GM12891 (cell line): ENCODE measurements around the gene PTDSS2.

Source experiments
- DNase-seq: peaks from one replicate; pipeline ENCODE4 v3.0.0; 2011; ENCODE audit warnings: low spot score; ENCODE audit not compliant: insufficient read length
- FAIRE-seq: peaks from 2 replicates; lab custom pipeline; 2011; peaks lifted over from hg19 to GRCh38; lab: Jason Lieb, UNC
- PAX5 ChIP-seq: IDR thresholded peaks from 2 replicates; pipeline ENCODE4 v1.6.1; 2011; ENCODE audit warnings: low read length, moderate library complexity, mild to moderate bottlenecking; ENCODE audit not compliant: insufficient read depth, severe bottlenecking
- POLR2A ChIP-seq: IDR thresholded peaks from 2 replicates; pipeline ENCODE4 v1.6.1; 2011; ENCODE audit warnings: low read depth, low read length, control low read depth
- POLR2AphosphoS5 ChIP-seq: IDR thresholded peaks from 2 replicates; pipeline ENCODE4 v1.6.1; 2011; ENCODE audit warnings: low read depth, low read length, control low read depth
- POU2F2 ChIP-seq: IDR thresholded peaks from 2 replicates; pipeline ENCODE4 v1.6.1; 2011; ENCODE audit warnings: low read depth, mild to moderate bottlenecking, control low read depth, low read length, moderate library complexity
- SPI1 ChIP-seq: IDR thresholded peaks from 2 replicates; pipeline ENCODE4 v1.6.1; 2011; ENCODE audit warnings: low read depth, low read length, control low read depth
- TAF1 ChIP-seq: IDR thresholded peaks from 2 replicates; pipeline ENCODE4 v1.6.1; 2011; ENCODE audit warnings: low read depth, low read length, control low read depth

Gene PTDSS2

DNA sequence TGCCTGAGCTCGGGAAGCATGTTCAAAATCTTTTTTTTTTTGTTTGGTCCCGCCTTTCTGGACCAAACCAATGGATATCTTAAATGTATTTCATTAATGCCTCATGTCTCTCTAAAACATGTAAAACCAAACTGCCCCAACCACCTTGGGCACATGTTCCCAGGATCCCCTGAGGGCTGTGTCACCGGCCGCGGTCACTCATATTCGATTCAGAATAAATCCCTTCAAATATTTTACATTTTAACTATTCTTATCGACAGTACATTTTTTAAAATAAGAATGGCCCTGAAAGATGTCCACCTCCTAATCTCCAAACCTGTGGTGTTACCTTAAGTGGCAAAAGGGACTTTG is 54.9 kb downstream of the PTDSS2 start:
- no peak for TF ChIP-seq POLR2A
- TF ChIP-seq POU2F2 = no peak
- no peak for TF ChIP-seq POLR2AphosphoS5
- no peak for TF ChIP-seq TAF1
- TF ChIP-seq PAX5 = no peak
- TF ChIP-seq SPI1 = no peak
- no peak for DNase-seq
- peak; percentile 23 for FAIRE-seq

DNA sequence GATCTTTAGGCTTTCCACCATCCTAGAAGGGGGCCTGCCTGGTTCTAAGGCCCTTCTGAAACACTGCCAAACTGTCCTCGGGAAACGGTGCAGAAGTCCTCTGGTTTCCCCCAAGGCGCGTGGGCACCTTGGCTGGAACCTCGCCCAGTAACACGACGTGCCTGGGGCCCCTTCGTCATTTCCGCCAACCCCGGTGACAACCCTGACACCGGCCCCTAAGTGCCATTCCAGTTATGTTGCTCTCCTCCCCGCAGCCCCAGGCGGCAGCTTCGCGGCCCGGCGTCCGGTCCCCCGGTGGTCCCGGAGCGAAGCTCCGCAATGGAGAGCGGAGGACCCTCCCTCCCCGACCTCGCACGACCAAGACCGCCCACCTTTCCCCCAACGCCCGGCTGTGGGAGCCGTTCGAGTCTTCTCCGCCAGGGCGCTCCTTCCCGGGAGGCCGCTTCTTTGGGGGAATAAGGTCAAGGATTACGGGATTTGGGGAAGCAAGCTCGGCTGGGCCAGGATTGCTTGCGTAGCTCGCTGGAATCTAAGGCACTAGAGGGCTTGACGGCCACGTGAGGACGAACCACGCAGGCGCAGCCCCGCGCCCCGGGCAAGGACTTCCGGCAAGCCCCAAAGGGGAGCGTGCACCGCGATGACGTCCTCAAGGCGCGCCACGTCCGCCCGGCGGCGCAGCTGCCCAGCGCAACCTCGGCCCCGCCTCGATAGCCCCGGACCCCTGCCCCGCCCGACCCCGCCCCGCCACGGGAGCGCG is 56.3 kb downstream of the PTDSS2 start:
- FAIRE-seq (peak; percentile 100), DNase-seq (peak; percentile 99)
- TF ChIP-seq SPI1 = no peak
- no peak for TF ChIP-seq PAX5
- TF ChIP-seq POLR2AphosphoS5 = peak; percentile 87
- TF ChIP-seq POLR2A = peak; percentile 93
- TF ChIP-seq POU2F2 = peak; percentile 49; the same call in 1 of the 2 replicates
- TF ChIP-seq TAF1 = 0 out of 2 replicates have a peak, but pooled peaks have one; percentile 62

DNA sequence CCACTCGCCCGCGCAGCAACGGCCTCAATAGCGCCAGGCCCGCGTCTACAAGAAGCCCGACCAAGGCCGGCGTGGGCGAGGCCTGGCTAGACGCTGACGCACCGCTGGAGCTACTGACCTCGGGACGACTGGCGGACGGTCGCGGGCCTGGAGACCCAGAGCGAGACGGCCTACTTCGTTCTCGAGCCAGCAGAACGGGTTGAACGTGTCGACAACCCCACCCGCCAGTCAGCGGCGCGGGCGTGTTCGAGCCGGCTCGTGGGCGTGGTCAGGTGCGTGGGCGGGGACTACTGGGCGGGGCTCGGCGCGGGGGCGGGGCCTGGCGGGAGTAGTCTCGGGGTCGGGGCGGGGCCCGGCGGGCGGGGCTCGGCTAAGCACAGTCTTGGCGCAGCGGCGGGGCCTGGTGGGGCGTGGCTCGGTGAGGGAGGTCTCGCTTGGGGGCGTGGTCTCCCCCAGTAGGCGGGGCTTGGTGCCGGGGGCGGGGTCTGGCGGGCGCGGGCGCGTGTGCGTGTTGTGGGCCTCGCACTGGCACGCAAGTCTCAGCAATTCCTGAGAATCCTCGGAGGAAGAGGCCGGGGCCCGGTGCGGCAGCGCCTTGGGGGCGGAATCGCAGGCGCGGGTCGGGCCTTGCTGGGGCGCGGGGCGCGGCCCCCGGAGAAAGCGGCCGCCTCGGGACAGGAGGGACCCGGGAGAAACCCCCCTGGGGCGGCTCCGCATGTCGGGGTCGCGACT is 57.1 kb downstream of the PTDSS2 start, which contains the start of gene RNH1:
RNH1 (minus strand) TSS at position 248 of the 732 bp plus-strand sequence. CDS start 5,080 bp downstream, outside the sequence.
- peak; percentile 98 for DNase-seq
- peak; percentile 54; the same call in 1 of the 2 replicates for TF ChIP-seq POLR2AphosphoS5
- 0 out of 2 replicates have a peak, but pooled peaks have one; percentile 24 for TF ChIP-seq POU2F2
- no peak for TF ChIP-seq PAX5
- FAIRE-seq = no peak

DNA sequence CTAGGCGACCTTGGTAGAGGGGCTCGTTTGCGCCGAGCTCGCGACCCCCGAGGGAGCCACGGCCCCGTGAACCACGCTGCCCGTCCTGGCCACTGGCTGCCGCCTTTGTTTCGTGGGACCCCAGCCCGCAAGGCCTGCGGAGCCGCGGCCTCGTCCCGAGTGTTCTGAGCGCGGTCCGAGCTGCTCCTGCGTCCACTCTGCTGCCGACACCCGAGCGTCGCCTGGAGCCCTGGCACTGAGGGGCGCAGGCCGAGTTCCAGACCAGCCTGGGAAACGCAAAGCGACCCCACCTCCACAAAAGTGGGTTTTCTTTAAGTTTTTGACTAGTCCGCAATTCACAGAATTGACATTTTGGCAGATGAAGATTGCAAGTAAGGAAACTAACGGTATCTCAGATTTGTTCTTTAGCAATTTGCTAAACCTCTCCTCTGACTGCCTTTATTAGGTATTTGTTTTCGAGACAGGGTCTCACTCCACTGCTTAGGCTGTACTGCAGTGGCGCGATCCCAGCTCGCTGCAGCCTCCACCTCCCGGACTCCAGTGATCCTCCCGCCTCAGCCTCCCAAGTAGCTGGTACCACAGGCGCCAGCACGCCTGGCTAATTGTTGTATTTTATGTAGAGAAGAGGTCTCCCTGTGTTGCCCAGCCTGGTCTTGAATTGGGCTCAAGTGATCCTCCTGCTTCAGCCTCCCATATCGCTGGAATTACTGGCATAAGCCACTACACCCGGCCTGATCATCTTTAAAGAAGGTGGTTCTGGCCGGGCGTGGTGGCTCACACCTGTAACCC is 57.8 kb downstream of the PTDSS2 start:
- FAIRE-seq = peak; percentile 20
- TF ChIP-seq TAF1 = no peak
- TF ChIP-seq POLR2AphosphoS5 = no peak
- no peak for TF ChIP-seq POLR2A
- TF ChIP-seq POU2F2 = no peak
- no peak for TF ChIP-seq SPI1
- TF ChIP-seq PAX5 = no peak
- DNase-seq = no peak

DNA sequence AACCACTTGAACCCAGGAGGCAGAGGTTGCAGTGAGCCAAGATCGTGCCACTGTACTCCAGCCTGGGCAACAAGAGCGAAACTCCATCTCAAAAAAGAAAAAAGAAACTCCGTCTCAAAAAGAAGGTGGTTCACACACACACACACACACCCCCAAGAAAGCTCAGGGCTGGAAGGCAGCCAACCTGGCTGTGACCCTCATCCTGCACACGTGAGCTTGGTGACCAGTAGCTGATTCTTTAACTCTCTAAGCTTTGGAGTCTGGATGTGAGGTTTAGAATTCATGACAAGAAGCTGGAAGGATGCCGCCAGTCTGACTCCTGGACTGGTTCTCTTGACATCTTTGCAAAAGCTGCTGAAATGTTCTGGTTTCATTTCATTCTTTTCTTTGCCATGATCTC is 58.9 kb downstream of the PTDSS2 start:
- FAIRE-seq (no peak), DNase-seq (no peak)
- TF ChIP-seq TAF1 (no peak), POU2F2 (no peak), PAX5 (no peak), SPI1 (no peak)

DNA sequence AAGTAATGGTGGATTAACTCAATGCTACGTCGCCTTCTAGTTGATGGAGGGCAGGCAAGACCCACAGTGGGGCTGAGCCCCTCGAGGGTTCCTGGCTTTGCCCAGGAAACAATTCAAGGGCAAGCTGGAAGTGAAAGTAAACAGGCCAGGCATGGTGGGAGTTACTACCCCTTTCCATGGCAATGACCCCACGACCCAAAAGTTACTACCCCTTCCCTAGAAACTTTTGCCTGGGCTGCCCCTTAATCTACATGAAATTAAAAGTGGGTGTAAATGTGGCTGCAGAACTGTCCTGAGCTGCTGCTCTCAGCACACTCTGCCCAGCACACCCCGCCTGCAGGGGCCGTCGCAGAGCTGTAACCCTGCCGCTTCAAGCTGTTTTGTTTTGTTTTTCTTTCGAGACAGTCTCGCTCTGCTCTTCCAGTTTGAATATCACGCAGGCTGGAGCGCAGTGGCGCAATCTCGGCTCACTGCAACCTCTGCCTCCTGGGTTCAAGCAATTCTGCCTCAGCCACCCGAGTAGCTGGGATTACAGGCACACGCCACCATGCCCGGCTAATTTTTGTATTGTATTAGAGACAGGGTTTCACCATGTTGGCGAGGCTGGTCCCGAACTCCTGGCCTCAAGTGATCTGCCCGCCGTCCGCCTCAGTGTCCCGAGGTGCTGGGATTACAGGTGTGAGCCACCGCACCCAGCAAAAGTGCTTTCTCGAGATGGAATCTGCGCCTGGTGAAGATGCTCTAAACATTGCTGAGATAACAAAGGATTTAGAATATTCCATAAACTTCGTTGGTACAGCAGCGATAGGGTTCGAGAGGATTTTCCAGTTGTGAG is 62.9 kb downstream of the PTDSS2 start:
- no peak for FAIRE-seq
- DNase-seq = no peak
- TF ChIP-seq POLR2A (no peak), TAF1 (no peak), POLR2AphosphoS5 (no peak), SPI1 (no peak), POU2F2 (no peak), PAX5 (no peak)

DNA sequence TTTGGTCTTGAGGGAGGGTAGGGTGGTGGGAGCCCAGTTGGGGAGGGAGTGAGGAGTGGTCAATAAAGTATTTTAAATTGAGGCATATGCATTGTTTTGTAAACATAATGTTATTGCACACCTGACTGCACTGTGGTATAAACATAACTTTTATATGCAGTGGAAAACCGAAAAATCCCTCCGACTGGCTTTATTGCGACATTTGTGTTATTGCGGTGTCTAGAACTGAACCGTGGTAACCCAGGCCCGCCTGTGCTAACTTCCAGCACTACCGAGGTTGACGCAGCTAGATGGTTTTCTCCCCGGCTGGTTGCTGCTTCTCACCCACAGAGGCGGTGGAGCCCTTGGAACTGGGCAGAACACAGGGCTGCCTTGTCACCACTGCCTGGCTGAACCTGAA is 64.5 kb downstream of the PTDSS2 start:
- DNase-seq = no peak
- TF ChIP-seq PAX5 (no peak), POU2F2 (no peak), TAF1 (no peak), POLR2AphosphoS5 (no peak), SPI1 (no peak), POLR2A (no peak)
- FAIRE-seq = no peak

DNA sequence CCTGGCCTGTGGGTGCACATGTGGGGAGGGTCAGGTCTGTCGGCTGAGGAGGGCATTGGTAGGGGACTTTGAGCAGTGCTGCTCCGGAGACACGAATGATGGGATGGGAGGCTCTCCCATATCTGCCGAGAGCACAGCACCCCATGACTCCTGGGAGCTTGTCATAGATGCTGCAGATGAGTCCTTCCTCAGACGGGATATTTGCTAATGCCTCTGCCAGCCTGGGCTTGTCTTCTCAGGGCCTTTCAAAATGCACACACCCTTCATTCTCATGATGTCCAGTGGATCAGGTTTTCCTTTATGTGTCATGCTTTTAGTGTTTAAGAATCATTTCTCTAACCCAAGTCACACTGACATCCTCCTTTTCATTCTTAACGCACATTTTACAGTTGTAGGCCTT is 65.1 kb downstream of the PTDSS2 start:
- no peak for FAIRE-seq
- TF ChIP-seq POLR2A (no peak), TAF1 (no peak), SPI1 (no peak), POLR2AphosphoS5 (no peak), POU2F2 (no peak), PAX5 (no peak)
- no peak for DNase-seq
